GM12878 (cell line): ENCODE data around the gene PRKAG2. TPM values are rescaled to one million over a fixed set of nuclear protein-coding genes. Genes with fewer than 3 reads are reported as not detected.

Experiments used
- ATAC-seq: fragments of 200-7000 bp; cut with Tn5 transposase; 3 replicates; pipeline ENCODE4 v1.9.1; 2020; ENCODE audit warnings: mild to moderate bottlenecking, moderate library complexity
- BruUV-seq: library from RNA; stranded (reverse); fragments of 400-500 nt; replicated peaks from 2 replicates; lab custom pipeline; 2021; lab: Mats Ljungman, UMichigan
- CTCF ChIA-PET: fragments of 300-600 bp; sonication (Branson Sonifier 250); formaldehyde crosslinking; extraction: SDS; loops from one replicate; lab custom pipeline; 2021; ENCODE audit warnings: inconsistent platforms; lab: Yijun Ruan, JAX
- POLR2A ChIA-PET: fragments of 350-600 bp; formaldehyde crosslinking; extraction: SDS; loops from one replicate; lab custom pipeline; 2021; ENCODE audit warnings: inconsistent platforms; lab: Charles Lee
- RAD21 ChIA-PET: fragments of 300-600 bp; sonication (Branson Sonifier 250); formaldehyde crosslinking; loops from one replicate; lab custom pipeline; 2023; ENCODE audit warnings: antibody characterized with exemption; ENCODE audit not compliant: unreplicated experiment; lab: Charles Lee
- SMC1A ChIA-PET: fragments of 300-600 bp; sonication (Branson Sonifier 250); formaldehyde crosslinking; loops from one replicate; lab custom pipeline; 2023; ENCODE audit not compliant: unreplicated experiment, uncharacterized antibody; lab: Charles Lee
- DNase-seq: peaks from one replicate; pipeline ENCODE4 v3.0.0-alpha.2; 2011; ENCODE audit warnings: low read depth, low spot score
- FAIRE-seq: peaks from 3 replicates; lab custom pipeline; 2011; peaks lifted over from hg19 to GRCh38; lab: Jason Lieb, UNC
- H2AFZ ChIP-seq: 2 replicates; pipeline ENCODE4 v1.6.0; 2011; ENCODE audit warnings: low read depth, low read length, control low read depth; ENCODE audit not compliant: control insufficient read depth
- H3K27ac ChIP-seq: 2 replicates; pipeline ENCODE4 v1.5.1; 2011; ENCODE audit warnings: control low read depth; ENCODE audit not compliant: control insufficient read depth, insufficient read depth
- H3K27me3 ChIP-seq, 2 experiments: replicated peaks in 1 of 2; 2 replicates each; pipeline versions ENCODE4 v1.6.0 to v1.6.1; 2011; ENCODE audit warnings: low read length in 1 of 2; ENCODE audit not compliant: control insufficient read depth in 2 of 2, insufficient read depth in 2 of 2
- H3K36me3 ChIP-seq, 2 experiments: 2 replicates each; pipeline ENCODE4 v1.5.1; 2011; ENCODE audit warnings: low read length in 1 of 2; ENCODE audit not compliant: control insufficient read depth in 2 of 2, insufficient read depth in 2 of 2
- H3K4me1 ChIP-seq: 2 replicates; pipeline ENCODE4 v1.6.1; 2011; ENCODE audit warnings: mild to moderate bottlenecking, low read length, moderate library complexity, mixed read lengths; ENCODE audit not compliant: control insufficient read depth, insufficient read depth
- H3K4me2 ChIP-seq: 2 replicates; pipeline ENCODE4 v1.6.0; 2011; ENCODE audit warnings: control low read depth; ENCODE audit not compliant: control insufficient read depth, insufficient read depth
- H3K4me3 ChIP-seq: fragments of 200-600 bp; sonication (generic); 2 replicates; pipeline ENCODE4 v1.5.1; 2016
- H3K79me2 ChIP-seq: 2 replicates; pipeline ENCODE4 v1.6.0; 2011; ENCODE audit warnings: low read length; ENCODE audit not compliant: control insufficient read depth, insufficient read depth
- H3K9ac ChIP-seq: 2 replicates; pipeline ENCODE4 v1.8.0; 2011; ENCODE audit warnings: low read length, control low read depth, mixed read lengths; ENCODE audit not compliant: control insufficient read depth, insufficient read depth
- H3K9me3 ChIP-seq: replicated peaks from 3 replicates; pipeline ENCODE4 v1.5.1; 2011; ENCODE audit warnings: mild to moderate bottlenecking, low read length; ENCODE audit not compliant: control insufficient read depth, insufficient read depth
- H4K20me1 ChIP-seq: 2 replicates; pipeline ENCODE4 v1.6.0; 2011; ENCODE audit not compliant: control insufficient read depth, insufficient read depth
- CBX3 ChIP-seq: fragments of 200-600 bp; sonication (generic); IDR thresholded peaks from 2 replicates; pipeline ENCODE4 v1.6.1; 2016; ENCODE audit warnings: low read depth, borderline replicate concordance
- CREM ChIP-seq: IDR thresholded peaks from 2 replicates; pipeline ENCODE4 v1.6.1; 2014; ENCODE audit warnings: antibody characterized with exemption, low read depth
- E2F8 ChIP-seq: fragments of 450-650 bp; IDR thresholded peaks from 2 replicates; pipeline ENCODE4 v1.6.1; 2018; ENCODE audit warnings: mild to moderate bottlenecking, low read depth, moderate library complexity; ENCODE audit not compliant: partially characterized antibody
- MEF2A ChIP-seq: IDR thresholded peaks from 2 replicates; pipeline ENCODE4 v1.6.1; 2011; ENCODE audit warnings: low read depth, mild to moderate bottlenecking, low read length, moderate library complexity; ENCODE audit not compliant: insufficient read depth
- MEF2B ChIP-seq: fragments of 450-650 bp; IDR thresholded peaks from 2 replicates; pipeline ENCODE4 v1.6.1; 2018; ENCODE audit warnings: mild to moderate bottlenecking, moderate library complexity; ENCODE audit not compliant: partially characterized antibody, poor library complexity, severe bottlenecking
- MYC ChIP-seq: IDR thresholded peaks from 2 replicates; pipeline ENCODE4 v1.6.1; 2011; ENCODE audit warnings: mild to moderate bottlenecking, low read length, moderate library complexity, inconsistent platforms; ENCODE audit not compliant: insufficient read depth, insufficient replicate concordance, insufficient read length, severe bottlenecking
- POLR2AphosphoS5 ChIP-seq: IDR thresholded peaks from 2 replicates; pipeline ENCODE4 v1.6.1; 2011; ENCODE audit warnings: mild to moderate bottlenecking, low read length, inconsistent platforms
- TARDBP ChIP-seq: IDR thresholded peaks from 2 replicates; pipeline ENCODE4 v1.6.1; 2016; ENCODE audit warnings: borderline replicate concordance
- WGBS: methylation state at CpG from one replicate; pipeline ENCODE4 v1.1.6; 2016; ENCODE audit warnings: low lambda C conversion rate; ENCODE audit not compliant: insufficient replicate concordance, insufficient coverage; ENCODE audit errors: missing lambda C conversion rate; 5-methylcytosine and 5-hydroxymethylcytosine counted together
- in situ Hi-C: fragments of 300-500 bp; cut with MboI; formaldehyde crosslinking; loops from 9 replicates; pipeline ENCODE4 v1.14.3; 2018; ENCODE audit warnings: mixed read lengths
- intact Hi-C: fragments of 100-400 bp; cut with micrococcal nuclease; formaldehyde crosslinking; loops from one replicate; pipeline ENCODE4 v1.14.2; 2022; ENCODE audit not compliant: unreplicated experiment
- polyA plus RNA-seq, 11 experiments: library from polyadenylated mRNA; depleted of rRNA in 4 of 11; unstranded in 6 of 11; stranded (reverse) in 5 of 11; fragments of >200 nt; fragmentation: Nextera tagmentation in 4 of 11; fragmentation: Illumina TruSeq in 1 of 11; extraction: Ambion mirVana in 4 of 11; extraction: Trizol in 1 of 11; gene quantifications; 1 replicate in 1 of 11; 2 replicates in 10 of 11; pipeline versions ENCODE4 v1.2.1 to v1.2.3, GENCODE V29; 2011 to 2016; ENCODE audit warnings: inconsistent platforms in 2 of 11, missing spikeins in 2 of 11, low read depth in 1 of 11
- total RNA-seq, 4 experiments: library from RNA; depleted of rRNA in 3 of 4; stranded (reverse); fragments of >200 nt in 3 of 4; fragmentation: Illumina TruSeq in 1 of 4; extraction: Trizol in 1 of 4; gene quantifications; 2 replicates each; pipeline versions ENCODE4 v1.2.1 to v1.2.3, GENCODE V29; 2013 to 2021

The PRKAG2 gene
- total and polyA plus RNA-seq, 10 of the 15 experiments (the other 5 are each of a cell fraction or from before 2014, with no cell fraction given), result 3.4 to 8.9 (median 6.8) TPM

DNA sequence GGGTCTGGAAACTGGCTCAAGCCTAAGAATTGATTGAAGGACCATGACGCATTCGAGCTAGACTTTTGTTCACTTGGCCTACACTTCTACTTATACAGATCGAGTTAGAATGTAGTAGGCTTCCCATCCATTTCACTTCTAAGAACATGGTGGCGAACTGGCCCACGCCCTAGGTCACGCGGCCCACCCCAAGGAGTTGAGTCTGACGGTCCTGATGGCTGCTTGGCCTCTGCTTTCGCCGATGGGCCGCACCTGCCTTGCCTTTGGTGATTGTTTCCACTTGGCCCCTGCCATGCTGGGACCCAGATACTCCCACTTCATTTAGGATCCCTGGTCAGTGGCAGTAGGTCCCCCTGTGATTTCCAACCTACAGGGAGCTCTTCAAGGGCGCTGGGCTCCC, 153.6 kb downstream of the PRKAG2 start:
- in situ Hi-C loops (no loop called here), intact Hi-C loops (no loop called here)
- no peak overlapping the region for H3K4me3 ChIP-seq
- ChIA-PET SMC1A (no interaction called here), POLR2A (no interaction called here), CTCF (interaction anchor here (1.1 kb wide), 1 partner anchor 28 kb away, joined by 3 read pairs; no protein-coding TSS in a partner anchor), RAD21 (no interaction called here)
- FAIRE-seq (no peak), ATAC-seq (no peak), DNase-seq (no peak)
- no peak overlapping the region for H3K9ac ChIP-seq
- no peaks in the 10 kb centered on the region for H3K36me3 ChIP-seq
- no peaks in the 10 kb centered on the region for H4K20me1 ChIP-seq
- H2AFZ ChIP-seq, result no peak overlapping the region
- H3K4me1 ChIP-seq, result no peaks in the 10 kb centered on the region; the same call in 1 of the 2 replicates
- no peaks in the 10 kb centered on the region for H3K9me3 ChIP-seq
- no peak overlapping the region for H3K27ac ChIP-seq
- BruUV-seq, result no TSS peak
- TF ChIP-seq MEF2B (no peak), MYC (no peak), TARDBP (no peak), E2F8 (no peak), CREM (no peak), CBX3 (no peak), MEF2A (no peak), POLR2AphosphoS5 (no peak)
- H3K79me2 ChIP-seq, result no peaks in the 10 kb centered on the region
- H3K27me3 ChIP-seq, result no peaks in the 10 kb centered on the region; a peak in 2 of 4 replicates
- no peak overlapping the region for H3K4me2 ChIP-seq
- WGBS, result 62% methylated on average over 12 of the region's 12 CpGs
